GM12878 (cell line): Measurements from ENCODE around the gene ALAD.

ENCODE experiments used
- CTCF ChIP-seq, 3 experiments: IDR thresholded peaks in 2 of 3; conservative IDR thresholded peaks in 1 of 3; 2 replicates each; pipeline ENCODE4 v1.5.1; 2011; ENCODE audit warnings: low read depth in 3 of 3, low read length in 3 of 3, mild to moderate bottlenecking in 3 of 3, control low read depth in 2 of 3, moderate library complexity in 2 of 3, inconsistent platforms in 1 of 3, mixed read lengths in 1 of 3; ENCODE audit not compliant: control insufficient read depth in 2 of 3, insufficient read depth in 1 of 3; ENCODE audit errors: extremely low read depth in 1 of 3
- GABPA ChIP-seq: IDR thresholded peaks from 2 replicates; pipeline ENCODE4 v1.6.1; 2014; ENCODE audit warnings: antibody characterized with exemption, low read depth, mild to moderate bottlenecking, inconsistent platforms
- IKZF1 ChIP-seq: fragments of 450-650 bp; conservative IDR thresholded peaks from 2 replicates; pipeline ENCODE4 v1.6.1; 2017; ENCODE audit warnings: antibody characterized with exemption, mild to moderate bottlenecking
- NR2C2 ChIP-seq: IDR thresholded peaks from 2 replicates; pipeline ENCODE4 v1.6.1; 2011; ENCODE audit warnings: borderline replicate concordance, low read depth; ENCODE audit not compliant: control insufficient read depth, insufficient read length
- POLR2A ChIP-seq: IDR thresholded peaks from 2 replicates; pipeline ENCODE4 v1.6.1; 2011; ENCODE audit warnings: low read depth, mild to moderate bottlenecking, low read length
- POLR2AphosphoS5 ChIP-seq: IDR thresholded peaks from 2 replicates; pipeline ENCODE4 v1.6.1; 2011; ENCODE audit warnings: mild to moderate bottlenecking, low read length, inconsistent platforms
- SIX5 ChIP-seq: IDR thresholded peaks from 2 replicates; pipeline ENCODE4 v1.6.1; 2011; ENCODE audit warnings: mild to moderate bottlenecking, low read depth, low read length, moderate library complexity; ENCODE audit not compliant: severe bottlenecking
- YY1 ChIP-seq: IDR thresholded peaks from 2 replicates; pipeline ENCODE4 v1.6.1; 2011; ENCODE audit warnings: low read depth, mild to moderate bottlenecking, low read length
- ZNF274 ChIP-seq: IDR thresholded peaks from one replicate; pipeline ENCODE4 v1.8.0; 2011; ENCODE audit not compliant: insufficient read length, insufficient read depth

GRCh38 chr9:113409883-113410206 is 8.8 kb upstream of the ALAD start:
- TF ChIP-seq NR2C2 = no peak
- TF ChIP-seq ZNF274 = no peak
- no peak for TF ChIP-seq CTCF (IDR thresholded peaks at IDR 0.05 in 2 of 3, conservative IDR thresholded peaks at IDR 0.05 in 1 of 3; ENCODE audit: control insufficient read depth in 2 of 3, extremely low read depth in 1 of 3, insufficient read depth in 1 of 3, low read depth in 3 of 3, low read length in 3 of 3)
- TF ChIP-seq GABPA = no peak
- TF ChIP-seq SIX5 = no peak
- no peak for TF ChIP-seq POLR2A
- no peak for TF ChIP-seq YY1
- no peak; the same call in 1 of the 2 replicates for TF ChIP-seq POLR2AphosphoS5
- no peak for TF ChIP-seq IKZF1
